GM23248 (cell line): ENCODE results near the gene ADIPOQ. TPM values are rescaled to one million over a fixed set of nuclear protein-coding genes. Genes with fewer than 3 reads are reported as not detected.

Experiments
- DNase-seq: peaks from one replicate; pipeline ENCODE4 v3.0.0-alpha.2; 2015
- H2AFZ ChIP-seq: fragments of 200-600 bp; sonication (generic); 2 replicates; pipeline ENCODE4 v1.6.1; 2016; ENCODE audit warnings: antibody characterized with exemption
- H3F3A ChIP-seq: fragments of 200-600 bp; sonication (generic); 2 replicates; pipeline ENCODE4 v1.6.1; 2016; ENCODE audit warnings: mild to moderate bottlenecking, antibody characterized with exemption, mixed run types; ENCODE audit not compliant: insufficient read depth
- H3K27ac ChIP-seq: fragments of 200-600 bp; sonication (generic); 2 replicates; pipeline ENCODE4 v1.5.1; 2016; ENCODE audit warnings: mild to moderate bottlenecking
- H3K27me3 ChIP-seq: fragments of 200-600 bp; sonication (generic); replicated peaks from 2 replicates; pipeline ENCODE4 v1.6.1; 2016; ENCODE audit warnings: mild to moderate bottlenecking; ENCODE audit not compliant: insufficient read depth
- H3K36me3 ChIP-seq: fragments of 200-600 bp; sonication (generic); 2 replicates; pipeline ENCODE4 v1.6.1; 2016; ENCODE audit warnings: low read depth, mild to moderate bottlenecking
- H3K4me1 ChIP-seq: fragments of 200-600 bp; sonication (generic); 2 replicates; pipeline ENCODE4 v1.6.1; 2016; ENCODE audit warnings: mild to moderate bottlenecking; ENCODE audit not compliant: insufficient read depth
- H3K4me2 ChIP-seq: fragments of 200-600 bp; sonication (generic); one replicate; pipeline ENCODE4 v1.6.1; 2016; ENCODE audit warnings: mild to moderate bottlenecking; ENCODE audit not compliant: unreplicated experiment
- H3K4me3 ChIP-seq: fragments of 200-600 bp; sonication (generic); 2 replicates; pipeline ENCODE4 v1.5.1; 2016; ENCODE audit warnings: mild to moderate bottlenecking
- H3K79me2 ChIP-seq: fragments of 200-600 bp; sonication (generic); 2 replicates; pipeline ENCODE4 v1.6.1; 2016; ENCODE audit warnings: mild to moderate bottlenecking; ENCODE audit not compliant: insufficient read depth
- H3K9ac ChIP-seq: fragments of 200-600 bp; sonication (generic); 2 replicates; pipeline ENCODE4 v1.6.1; 2016; ENCODE audit warnings: mild to moderate bottlenecking
- H3K9me2 ChIP-seq: fragments of 200-600 bp; sonication (generic); 2 replicates; pipeline ENCODE4 v1.6.1; 2016; ENCODE audit warnings: mixed run types, mild to moderate bottlenecking, moderate library complexity; ENCODE audit not compliant: insufficient read depth
- H3K9me3 ChIP-seq: fragments of 200-600 bp; sonication (generic); one replicate; pipeline ENCODE4 v1.6.1; 2017; ENCODE audit warnings: low read depth
- H4K20me1 ChIP-seq: fragments of 200-600 bp; sonication (generic); 2 replicates; pipeline ENCODE4 v1.6.0; 2016; ENCODE audit not compliant: insufficient read depth
- EZH2 ChIP-seq: fragments of 200-600 bp; sonication (generic); IDR thresholded peaks from 2 replicates; pipeline ENCODE4 v1.6.1; 2018; ENCODE audit warnings: antibody characterized with exemption, mild to moderate bottlenecking; ENCODE audit not compliant: insufficient read depth, poor library complexity, severe bottlenecking
- EZH2phosphoT487 ChIP-seq: fragments of 200-600 bp; sonication (generic); IDR thresholded peaks from 2 replicates; pipeline ENCODE4 v1.6.1; 2018; ENCODE audit warnings: antibody characterized with exemption, moderate library complexity, mild to moderate bottlenecking, low read depth; ENCODE audit not compliant: insufficient read depth
- WGBS, 2 experiments: methylation state at CpG; one replicate each; pipeline ENCODE4 v1.1.6; 2015 to 2017; ENCODE audit warnings: low lambda C conversion rate in 2 of 2, low coverage in 1 of 2; ENCODE audit errors: missing lambda C conversion rate in 2 of 2; 5-methylcytosine and 5-hydroxymethylcytosine counted together
- in situ Hi-C: fragments of 300-500 bp; cut with MboI; formaldehyde crosslinking; loops from 2 replicates; pipeline ENCODE4 v1.15.0; 2020
- polyA plus RNA-seq: library from polyadenylated mRNA; unstranded; fragments of >200 nt; fragmentation: Nextera tagmentation; extraction: Ambion mirVana; gene quantifications from 2 replicates; pipeline ENCODE4 v1.2.1, GENCODE V29; 2016
- total RNA-seq: library from RNA; depleted of rRNA; stranded (reverse); fragments of >200 nt; shearing (Covaris generic); gene quantifications from 2 replicates; pipeline ENCODE4 v1.2.3, GENCODE V29; 2014

Gene ADIPOQ
- total and polyA plus RNA-seq, 2 experiments from 2014 or later, result not detected

- Histone ChIP-seq H3K4me2 (no peak overlapping the region), H3K36me3 (no peaks in the 10 kb centered on the region), H3K9me2 (no peaks in the 10 kb centered on the region), H3K79me2 (no peaks in the 10 kb centered on the region), H3K4me1 (peaks cover 6% of the 10 kb centered on the region), H3K9ac (no peak overlapping the region), H3K4me3 (no peak overlapping the region), H3K9me3 (no peaks in the 10 kb centered on the region), H4K20me1 (no peaks in the 10 kb centered on the region), H3K27ac (no peak overlapping the region), H2AFZ (no peak overlapping the region), H3F3A (no peaks in the 10 kb centered on the region), H3K27me3 (no peaks in the 10 kb centered on the region)
- in situ Hi-C loops, result loop anchor here (10.0 to 25.0 kb wide), 2 partner anchors 199 to 827 kb away; partner anchors contain the start of gene AHSG
- TF ChIP-seq EZH2 (no peak), EZH2phosphoT487 (no peak)
- DNase-seq, result no peak
- 50 to 55% methylated on average over 4 of the region's 4 CpGs for WGBS, 2 experiments
Measured at GRCh38 chr3:186814100-186814499, 28.4 kb upstream of the ADIPOQ start.

GRCh38 chr3:186815435-186815834 is 27.1 kb upstream of the ADIPOQ start:
- TF ChIP-seq EZH2 (no peak), EZH2phosphoT487 (no peak)
- Histone ChIP-seq H3K9me2 (no peaks in the 10 kb centered on the region), H3K36me3 (no peaks in the 10 kb centered on the region), H3K9me3 (no peaks in the 10 kb centered on the region), H3K4me1 (peaks cover 6% of the 10 kb centered on the region), H3K27ac (no peak overlapping the region), H3K9ac (no peak overlapping the region), H3K4me3 (no peak overlapping the region), H3F3A (no peaks in the 10 kb centered on the region), H4K20me1 (no peaks in the 10 kb centered on the region), H3K27me3 (no peaks in the 10 kb centered on the region), H2AFZ (no peak overlapping the region), H3K4me2 (no peak overlapping the region), H3K79me2 (no peaks in the 10 kb centered on the region)
- DNase-seq, result peak; percentile 60
- in situ Hi-C loops, result loop anchor here (10.0 to 25.0 kb wide), 2 partner anchors 201 to 828 kb away; partner anchors contain the start of gene AHSG
- WGBS, 2 experiments, result 91 to 94% methylated on average over 1 of the region's 1 CpG

- H3K4me2 ChIP-seq, result no peak overlapping the region
- H3K9ac ChIP-seq, result no peak overlapping the region
- no peaks in the 10 kb centered on the region for H3K79me2 ChIP-seq
- H3F3A ChIP-seq, result peaks cover 7% of the 10 kb centered on the region; the same call in 1 of the 2 replicates
- no peaks in the 10 kb centered on the region for H3K27me3 ChIP-seq
- H2AFZ ChIP-seq, result no peak overlapping the region
- no peaks in the 10 kb centered on the region for H3K9me3 ChIP-seq
- no peak for DNase-seq
- H3K4me3 ChIP-seq, result no peak overlapping the region
- no peak overlapping the region for H3K27ac ChIP-seq
- H3K36me3 ChIP-seq, result no peaks in the 10 kb centered on the region
- H4K20me1 ChIP-seq, result no peaks in the 10 kb centered on the region
- in situ Hi-C loops, result loop anchor here (10.0 to 25.0 kb wide), 2 partner anchors 204 to 831 kb away; partner anchors contain the start of gene AHSG
- H3K9me2 ChIP-seq, result no peaks in the 10 kb centered on the region
- peaks cover 18% of the 10 kb centered on the region for H3K4me1 ChIP-seq
- TF ChIP-seq EZH2phosphoT487 (no peak), EZH2 (no peak)
- WGBS, 2 experiments, result 92 to 94% methylated on average over 5 of the region's 5 CpGs
Measured at GRCh38 chr3:186818516-186818915, 24.0 kb upstream of the ADIPOQ start.

- H3K4me2 ChIP-seq, result no peak overlapping the region
- H3K27me3 ChIP-seq, result no peaks in the 10 kb centered on the region
- no peaks in the 10 kb centered on the region for H3K79me2 ChIP-seq
- H3K4me3 ChIP-seq, result no peak overlapping the region
- no peaks in the 10 kb centered on the region for H3K9me2 ChIP-seq
- peaks cover 7% of the 10 kb centered on the region; the same call in 1 of the 2 replicates for H3F3A ChIP-seq
- in situ Hi-C loops, result loop anchor here (10.0 to 25.0 kb wide), 2 partner anchors 204 to 832 kb away; partner anchors contain the start of gene AHSG
- TF ChIP-seq EZH2 (no peak), EZH2phosphoT487 (no peak)
- 37 to 53% methylated on average over 1 of the region's 1 CpG for WGBS, 2 experiments
- no peaks in the 10 kb centered on the region for H4K20me1 ChIP-seq
- no peak overlapping the region for H2AFZ ChIP-seq
- H3K36me3 ChIP-seq, result no peaks in the 10 kb centered on the region
- peaks cover 18% of the 10 kb centered on the region for H3K4me1 ChIP-seq
- no peak for DNase-seq
- no peak overlapping the region for H3K27ac ChIP-seq
- H3K9ac ChIP-seq, result no peak overlapping the region
- H3K9me3 ChIP-seq, result no peaks in the 10 kb centered on the region
Measured at GRCh38 chr3:186818956-186819355, 23.6 kb upstream of the ADIPOQ start.
